Measurements from ENCODE around the gene PRKCB.

DNA sequence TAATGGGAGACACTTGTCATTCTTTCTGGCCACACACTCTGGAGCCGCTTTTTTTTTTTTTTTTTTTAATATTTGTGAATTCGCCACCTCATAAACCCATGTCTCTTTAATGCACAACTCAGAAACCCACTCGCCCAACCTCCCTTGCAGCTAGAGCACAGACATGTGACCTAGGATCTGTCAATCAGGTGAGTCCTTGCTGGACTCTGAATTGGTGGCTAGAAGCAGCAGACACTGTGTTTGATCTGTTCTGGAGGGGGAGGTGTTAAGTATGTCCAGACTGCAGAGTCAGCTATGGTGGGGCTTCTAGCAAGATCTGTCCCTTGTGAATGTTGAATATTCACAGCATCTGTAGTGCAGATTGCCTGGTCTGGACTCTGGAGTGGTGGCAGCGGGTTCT lies 112.1 kb downstream of the PRKCB start:
- TF ChIP-seq POLR2A (IDR thresholded peaks at IDR 0.05; ENCODE audit: low read depth, low read length): no peak
- no peak for TF ChIP-seq POLR2AphosphoS5 (IDR thresholded peaks at IDR 0.05; ENCODE audit: low read depth, low read length)
- no peak for TF ChIP-seq TAF1 (IDR thresholded peaks at IDR 0.05; ENCODE audit: borderline replicate concordance, low read depth, low read length)
